Peyer's patch (tissue), 4 donors: ENCODE measurements around the gene ENTPD6.

ENCODE experiments used
- CTCF ChIP-seq, 6 experiments: fragments of 450-650 bp in 4 of 6; fragments of 200-600 bp in 2 of 6; sonication (generic) in 1 of 6; IDR thresholded peaks; one replicate each; pipeline ENCODE4 v1.5.1; 2017 to 2019; ENCODE audit warnings: antibody characterized with exemption in 6 of 6, mild to moderate bottlenecking in 3 of 6, moderate library complexity in 1 of 6
- POLR2A ChIP-seq, 2 donors: fragments of 450-650 bp; IDR thresholded peaks; one replicate each; pipeline ENCODE4 v1.5.1; 2017; ENCODE audit warnings: antibody characterized with exemption in 2 of 2, mild to moderate bottlenecking in 2 of 2, moderate library complexity in 2 of 2

- TF ChIP-seq CTCF (IDR thresholded peaks at IDR 0.05) (no peak), POLR2A (IDR thresholded peaks at IDR 0.05) (no peak)
Observed at GRCh38 chr20:25187635-25188034, 7.9 kb upstream of the ENTPD6 start.
